HepG2 (cell line): ENCODE data around the gene PERCC1. TPM values are rescaled to one million over a fixed set of nuclear protein-coding genes. Genes with fewer than 3 reads are reported as not detected.

Experiments used
- ATAC-seq: fragments of 200-7000 bp; cut with Tn5 transposase; 3 replicates; pipeline ENCODE4 v1.9.1; 2020; ENCODE audit warnings: mild to moderate bottlenecking, moderate library complexity
- BruUV-seq: library from RNA; stranded (reverse); fragments of 400-500 nt; replicated peaks from 2 replicates; lab custom pipeline; 2021; lab: Mats Ljungman, UMichigan
- CTCF ChIA-PET: fragments of 300-600 bp; formaldehyde crosslinking; extraction: SDS; loops from one replicate; lab custom pipeline; 2021; ENCODE audit warnings: low total read pairs, inconsistent platforms, low intra/inter-chr PET ratio; lab: Yijun Ruan, JAX
- POLR2A ChIA-PET: fragments of 350-600 bp; sonication (Branson Sonifier 250); formaldehyde crosslinking; loops from one replicate; lab custom pipeline; 2020; ENCODE audit warnings: antibody characterized with exemption, inconsistent platforms; lab: Yijun Ruan, JAX
- DNase-seq: peaks from one replicate; pipeline ENCODE4 v3.0.0-alpha.2; 2015; ENCODE audit warnings: low spot score
- FAIRE-seq: peaks from 3 replicates; lab custom pipeline; 2011; peaks lifted over from hg19 to GRCh38; lab: Jason Lieb, UNC
- H2AFZ ChIP-seq: one replicate; pipeline ENCODE4 v1.6.1; 2011; ENCODE audit warnings: low read length, inconsistent platforms
- H3K27ac ChIP-seq: fragments of 300-600 bp; 3 replicates; pipeline ENCODE4 v1.8.0; 2011; ENCODE audit warnings: mixed run types, mild to moderate bottlenecking, mixed read lengths, low read length, inconsistent platforms; ENCODE audit not compliant: insufficient read depth; ENCODE audit errors: extremely low read length
- H3K27me3 ChIP-seq, 2 experiments: fragments of 200-600 bp in 1 of 2; 2 replicates in 1 of 2; 3 replicates in 1 of 2; pipeline versions ENCODE4 v1.6.0 to v1.8.0; 2011; ENCODE audit warnings: low read length in 2 of 2, mild to moderate bottlenecking in 2 of 2, moderate library complexity in 2 of 2, inconsistent platforms in 1 of 2; ENCODE audit not compliant: insufficient read depth in 2 of 2, control insufficient read depth in 1 of 2
- H3K36me3 ChIP-seq, 2 experiments: fragments of 200-600 bp in 1 of 2; replicated peaks in 1 of 2; 2 replicates in 1 of 2; 3 replicates in 1 of 2; pipeline versions ENCODE4 v1.5.1 to v1.8.0; 2011; ENCODE audit warnings: low read length in 2 of 2, inconsistent platforms in 1 of 2; ENCODE audit not compliant: insufficient read depth in 2 of 2, control insufficient read depth in 1 of 2
- H3K4me1 ChIP-seq: 2 replicates; pipeline ENCODE4 v1.5.1; 2012; ENCODE audit warnings: low read length, inconsistent platforms; ENCODE audit not compliant: insufficient read depth
- H3K4me2 ChIP-seq: 2 replicates; pipeline ENCODE4 v1.6.0; 2011; ENCODE audit warnings: low read depth, low read length, inconsistent platforms
- H3K4me3 ChIP-seq, 3 experiments: fragments of 200-600 bp in 1 of 3; sonication (generic), shearing (Covaris generic) in 1 of 3; replicated peaks in 1 of 3; 2 replicates each; pipeline ENCODE4 v1.5.1; 2011 to 2016; ENCODE audit warnings: low read length in 3 of 3, inconsistent platforms in 2 of 3, low read depth in 2 of 3, mild to moderate bottlenecking in 2 of 3, control low read depth in 1 of 3, mixed read lengths in 1 of 3; ENCODE audit not compliant: insufficient read depth in 1 of 3
- H3K79me2 ChIP-seq: one replicate; pipeline ENCODE4 v1.6.1; 2011; ENCODE audit warnings: low read length, inconsistent platforms; ENCODE audit not compliant: insufficient read depth
- H3K9ac ChIP-seq: 2 replicates; pipeline ENCODE4 v1.6.0; 2011; ENCODE audit warnings: mild to moderate bottlenecking, low read depth, low read length, inconsistent platforms; ENCODE audit not compliant: insufficient read depth
- H3K9me3 ChIP-seq: 2 replicates; pipeline ENCODE4 v1.5.1; 2012; ENCODE audit warnings: mild to moderate bottlenecking, low read length
- H4K20me1 ChIP-seq: 2 replicates; pipeline ENCODE4 v1.6.0; 2011; ENCODE audit warnings: inconsistent platforms, mild to moderate bottlenecking, low read length, moderate library complexity; ENCODE audit not compliant: insufficient read depth
- MAX ChIP-seq: IDR thresholded peaks from 2 replicates; pipeline ENCODE4 v1.6.1; 2012; ENCODE audit warnings: inconsistent platforms
- POLR2AphosphoS2 ChIP-seq: IDR thresholded peaks from 2 replicates; pipeline ENCODE4 v1.6.1; 2011; ENCODE audit warnings: low read depth, low read length, improper control_type of control experiment
- STAG1 ChIP-seq: sonication (generic); formaldehyde crosslinking; IDR thresholded peaks from 2 replicates; pipeline ENCODE4 v1.4.0; 2020; ENCODE audit warnings: missing genetic modification reagents
- TOPORS ChIP-seq: sonication (generic); formaldehyde crosslinking; IDR thresholded peaks from 2 replicates; pipeline ENCODE4 v1.8.0; 2023; ENCODE audit warnings: mild to moderate bottlenecking, missing genetic modification reagents
- YEATS4 ChIP-seq: sonication (generic); formaldehyde crosslinking; IDR thresholded peaks from 2 replicates; pipeline ENCODE4 v1.4.0; 2020; ENCODE audit warnings: missing genetic modification reagents, borderline replicate concordance
- ZHX1 ChIP-seq: sonication (generic); formaldehyde crosslinking; IDR thresholded peaks from 2 replicates; pipeline ENCODE4 v1.8.1; 2022; ENCODE audit warnings: low read depth, mild to moderate bottlenecking, missing genetic modification reagents
- ZKSCAN8 ChIP-seq: IDR thresholded peaks from 2 replicates; pipeline ENCODE4 v1.6.1; 2016; ENCODE audit warnings: borderline replicate concordance, missing genetic modification reagents, missing compliant biosample characterization
- ZNF44 ChIP-seq: sonication (generic); formaldehyde crosslinking; IDR thresholded peaks from 2 replicates; pipeline ENCODE4 v1.5.1; 2020; ENCODE audit warnings: mild to moderate bottlenecking, missing genetic modification reagents
- ZNF691 ChIP-seq: sonication (generic); formaldehyde crosslinking; IDR thresholded peaks from 2 replicates; pipeline ENCODE4 v1.4.0; 2020; ENCODE audit warnings: missing genetic modification reagents, low read depth, mild to moderate bottlenecking, borderline replicate concordance
- WGBS: methylation state at CpG from one replicate; pipeline ENCODE4 v1.1.6; 2017; ENCODE audit warnings: low lambda C conversion rate; 5-methylcytosine and 5-hydroxymethylcytosine counted together
- in situ Hi-C: cut with HindIII; loops from 2 replicates; pipeline ENCODE4 v1.10.0; 2017; ENCODE audit warnings: low pct_unique_long_range_greater_than_20kb; ENCODE audit not compliant: extremely low pct_ligation_motif_present
- intact Hi-C: fragments of 100-400 bp; cut with micrococcal nuclease; formaldehyde crosslinking; loops from one replicate; pipeline ENCODE4 v1.10.0; 2022; ENCODE audit not compliant: unreplicated experiment
- polyA plus RNA-seq, 8 experiments: library from polyadenylated mRNA; depleted of rRNA in 3 of 8; stranded (reverse) in 7 of 8; unstranded in 1 of 8; fragments of >200 nt; fragmentation: Illumina TruSeq in 4 of 8; extraction: Trizol in 4 of 8; gene quantifications; 2 replicates each; pipeline versions ENCODE4 v1.2.1 to v1.2.3, GENCODE V29; 2011 to 2016; ENCODE audit warnings: low read depth in 4 of 8, missing spikeins in 1 of 8, mixed read lengths in 1 of 8; ENCODE audit not compliant: insufficient read depth in 1 of 8
- total RNA-seq, 5 experiments: library from RNA; depleted of rRNA; stranded (reverse); fragments of >200 nt; fragmentation: Illumina TruSeq; extraction: Trizol; gene quantifications; 2 replicates each; pipeline ENCODE4 v1.2.3, GENCODE V29; 2016; ENCODE audit warnings: low read depth in 1 of 5

PERCC1 gene
- total and polyA plus RNA-seq, 2 of the 13 experiments (the other 11 are each of a cell fraction or from before 2014, with no cell fraction given), result 0.15 TPM; not detected in 1

- TF ChIP-seq ZNF691 (no peak), MAX (no peak), POLR2AphosphoS2 (no peak), TOPORS (no peak), STAG1 (CRISPR knock-in tag) (no peak), ZNF44 (CRISPR knock-in tag) (no peak), ZHX1 (CRISPR knock-in tag) (no peak)
These were observed 37.2 kb upstream of the PERCC1 start (continued) for GRCh38 chr16:1393613-1394176.

GRCh38 chr16:1394367-1394951 is 36.4 kb upstream of the PERCC1 start:
- no TSS peak for BruUV-seq
- H4K20me1 ChIP-seq, result no peaks in the 10 kb centered on the region
- CTCF ChIA-PET, result no interaction called here
- 93% methylated on average over 14 of the region's 19 CpGs for WGBS
- POLR2A ChIA-PET, result no interaction called here
- H3K79me2 ChIP-seq, result no peaks in the 10 kb centered on the region
- H3K27ac ChIP-seq, result no peak overlapping the region
- H3K9me3 ChIP-seq, result no peaks in the 10 kb centered on the region
- no peaks in the 10 kb centered on the region for H3K27me3 ChIP-seq
- in situ Hi-C loops (no loop called here), intact Hi-C loops (no loop called here)
- H3K4me2 ChIP-seq, result no peak overlapping the region
- H2AFZ ChIP-seq, result no peak overlapping the region
- H3K4me1 ChIP-seq, result no peaks in the 10 kb centered on the region
- FAIRE-seq, result no peak
- TF ChIP-seq YEATS4 (CRISPR knock-in tag), result no peak
- 0 out of 2 replicates have a peak, but pooled peaks have one; percentile 70 for TF ChIP-seq ZKSCAN8 (CRISPR knock-in tag)
- H3K36me3 ChIP-seq, result peaks cover 4% of the 10 kb centered on the region in 2 experiments; a peak in 3 of 5 replicates
- no peak overlapping the region for H3K4me3 ChIP-seq
- no peak for ATAC-seq
- DNase-seq, result no peak
- no peak overlapping the region for H3K9ac ChIP-seq
